C4-2B (cell line): ENCODE results near the gene SCTR.

Source experiments
- CTCF ChIP-seq: fragments of 450-650 bp; conservative IDR thresholded peaks from 2 replicates; pipeline ENCODE4 v1.5.1; 2017; ENCODE audit warnings: mild to moderate bottlenecking
- ZFX ChIP-seq: fragments of 450-650 bp; IDR thresholded peaks from 2 replicates; pipeline ENCODE4 v1.6.1; 2017

- TF ChIP-seq CTCF (peak; percentile 88), ZFX (no peak)
Observed at GRCh38 chr2:119407430-119408220, 116.7 kb downstream of the SCTR start.
